SK-N-SH treated with all-trans-retinoic acid at 6 μM for 48 hours (cell line): Measurements from ENCODE around the gene BRAT1.

Experiments
- PPARA ChIP-seq: fragments of 250-450 bp; sonication (Bioruptor Pico); IDR thresholded peaks from 2 replicates; pipeline ENCODE4 v1.5.0; 2020; ENCODE audit warnings: mild to moderate bottlenecking, borderline replicate concordance
- ZFP3 ChIP-seq: fragments of 250-450 bp; sonication (Bioruptor Pico); IDR thresholded peaks from 2 replicates; pipeline ENCODE4 v1.5.0; 2020; ENCODE audit warnings: mild to moderate bottlenecking, moderate library complexity

DNA sequence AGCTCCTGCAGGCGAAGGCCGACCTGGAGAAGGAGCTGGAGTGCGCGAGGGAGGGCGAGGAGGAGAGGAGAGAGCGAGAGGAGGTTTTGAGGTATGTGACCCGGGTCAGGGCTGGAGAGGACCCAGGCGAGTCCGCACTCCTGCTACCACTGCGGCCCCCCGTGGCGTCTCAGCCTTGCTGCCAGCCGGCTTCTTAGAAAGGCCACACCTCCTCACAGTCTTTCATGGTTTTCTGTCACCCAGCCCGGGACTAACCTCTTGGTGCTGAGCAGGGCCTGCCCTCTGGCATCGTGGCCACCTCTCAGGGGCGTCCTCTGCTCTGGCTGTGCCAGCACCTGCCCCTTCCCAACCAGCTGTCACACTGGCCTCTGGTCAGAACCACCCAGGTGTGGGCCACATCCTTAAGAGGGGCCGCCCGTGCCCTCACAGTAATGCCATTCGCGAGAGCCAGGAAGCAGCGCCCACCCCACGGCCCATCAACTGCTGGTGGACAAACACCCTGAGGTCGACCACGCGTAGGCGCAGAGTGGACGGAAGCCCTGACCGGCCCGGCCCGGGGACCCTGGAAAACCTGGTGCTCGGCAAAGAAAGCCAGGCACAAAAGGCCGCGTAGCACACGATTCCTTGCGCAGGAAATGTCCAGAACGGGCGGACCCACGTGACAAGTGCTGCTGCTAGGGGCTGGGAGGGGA is 37.9 kb upstream of the BRAT1 start:
- TF ChIP-seq ZFP3 (no peak), PPARA (no peak)
